ENCODE results near the gene RFC1.
"Not testable (repeated sequence)": the region's sequence is repeated elsewhere in the genome, so short reads cannot be mapped to it uniquely, and the experiment has no call there.

The RFC1 gene

GRCh38 chr4:39353149-39353477 is 13.0 kb downstream of the RFC1 start:
- DNase-seq: not testable (repeated sequence)

- no peak for DNase-seq
Measured at GRCh38 chr4:39349326-39349725, 16.8 kb downstream of the RFC1 start.

- DNase-seq: no peak
Measured at GRCh38 chr4:39348371-39349315, 17.5 kb downstream of the RFC1 start.

GRCh38 chr4:39346856-39347519 is 19.2 kb downstream of the RFC1 start:
- no peak for DNase-seq

- DNase-seq: no peak
Measured at GRCh38 chr4:39342731-39343130, 23.4 kb downstream of the RFC1 start.

GRCh38 chr4:39341075-39341725 is 25.0 kb downstream of the RFC1 start:
- DNase-seq: no peak

- no peak for DNase-seq
Measured at GRCh38 chr4:39339968-39340367, 26.2 kb downstream of the RFC1 start.

GRCh38 chr4:39337841-39338240 is 28.3 kb downstream of the RFC1 start:
- DNase-seq: no peak

- DNase-seq: no peak
Measured at GRCh38 chr4:39335566-39335965, 30.6 kb downstream of the RFC1 start.

- DNase-seq: no peak
Measured at GRCh38 chr4:39331191-39331590, 35.0 kb downstream of the RFC1 start.

- DNase-seq: no peak
Measured at GRCh38 chr4:39330353-39330752, 35.8 kb downstream of the RFC1 start.

GRCh38 chr4:39326468-39326977 is 39.6 kb downstream of the RFC1 start:
- DNase-seq: no peak

- DNase-seq: no peak
Measured at GRCh38 chr4:39324897-39325613, 41.1 kb downstream of the RFC1 start.

GRCh38 chr4:39324446-39324845 is 41.7 kb downstream of the RFC1 start:
- DNase-seq: no peak

GRCh38 chr4:39323821-39324220 is 42.3 kb downstream of the RFC1 start:
- no peak for DNase-seq

- DNase-seq: no peak
Measured at GRCh38 chr4:39320381-39321115, 45.6 kb downstream of the RFC1 start.

GRCh38 chr4:39319676-39320075 is 46.5 kb downstream of the RFC1 start:
- no peak for DNase-seq

GRCh38 chr4:39312816-39313215 is 53.3 kb downstream of the RFC1 start:
- no peak for DNase-seq

- DNase-seq: no peak
Measured at GRCh38 chr4:39308611-39309010, 57.6 kb downstream of the RFC1 start.

- no peak for DNase-seq
Measured at GRCh38 chr4:39305912-39306677, 60.1 kb downstream of the RFC1 start.

GRCh38 chr4:39304651-39305050 is 61.5 kb downstream of the RFC1 start:
- no peak for DNase-seq
